HEK293 (cell line): ENCODE results near the gene MSANTD1.

Experiments used
- CTCF ChIA-PET: fragments of 350-600 bp; formaldehyde crosslinking; extraction: SDS; loops from one replicate; lab custom pipeline; 2021; ENCODE audit warnings: antibody characterized with exemption; lab: Yijun Ruan, JAX
- POLR2A ChIA-PET: fragments of 300-600 bp; formaldehyde crosslinking; extraction: SDS; loops from one replicate; lab custom pipeline; 2020; ENCODE audit warnings: antibody characterized with exemption, inconsistent platforms; lab: Yijun Ruan, JAX
- H3K27ac ChIP-seq: fragments of 200-500 bp; sonication (Bioruptor generic); 2 replicates; pipeline ENCODE4 v1.5.1; 2014; ENCODE audit warnings: low read depth, low read length, control low read depth, inconsistent platforms; ENCODE audit errors: extremely low read depth
- H3K36me3 ChIP-seq, 2 experiments: fragments of 200-500 bp in 1 of 2; sonication (Bioruptor generic) in 1 of 2; 1 replicate in 1 of 2; 2 replicates in 1 of 2; pipeline ENCODE4 v1.5.1; 2014 to 2017; ENCODE audit warnings: inconsistent platforms in 2 of 2, low read length in 2 of 2; ENCODE audit not compliant: control insufficient read depth in 2 of 2, insufficient read depth in 1 of 2
- H3K4me1 ChIP-seq: fragments of 200-500 bp; sonication (Bioruptor generic); 2 replicates; pipeline ENCODE4 v1.5.1; 2014; ENCODE audit warnings: mild to moderate bottlenecking, low read length, inconsistent platforms; ENCODE audit not compliant: control insufficient read depth, insufficient read depth
- H3K4me3 ChIP-seq: 2 replicates; pipeline ENCODE4 v1.5.1; 2011; ENCODE audit warnings: low read depth, mild to moderate bottlenecking, control low read depth, low read length, moderate library complexity
- H3K9me3 ChIP-seq: fragments of 200-500 bp; sonication (Bioruptor generic); 2 replicates; pipeline ENCODE4 v1.5.1; 2014; ENCODE audit warnings: low read depth, low read length, inconsistent platforms; ENCODE audit not compliant: control insufficient read depth, insufficient read depth
- KLF8 ChIP-seq: fragments of 450-650 bp; formaldehyde crosslinking; IDR thresholded peaks from 2 replicates; pipeline ENCODE4 v1.5.1; 2016; ENCODE audit warnings: missing biosample characterization, missing genetic modification characterization
- SP3 ChIP-seq: fragments of 450-650 bp; formaldehyde crosslinking; IDR thresholded peaks from 2 replicates; pipeline ENCODE4 v1.5.1; 2016; ENCODE audit warnings: missing biosample characterization, missing genetic modification characterization
- ZBTB17 ChIP-seq: fragments of 450-650 bp; formaldehyde crosslinking; IDR thresholded peaks from 2 replicates; pipeline ENCODE4 v1.5.1; 2016; ENCODE audit warnings: missing biosample characterization, missing genetic modification characterization
- ZBTB21 ChIP-seq: fragments of 450-650 bp; formaldehyde crosslinking; IDR thresholded peaks from 2 replicates; pipeline ENCODE4 v1.5.1; 2017; ENCODE audit warnings: missing biosample characterization, missing genetic modification characterization
- ZBTB7A ChIP-seq: fragments of 450-650 bp; formaldehyde crosslinking; IDR thresholded peaks from 2 replicates; pipeline ENCODE4 v1.5.1; 2016; ENCODE audit warnings: low read depth, missing biosample characterization, missing genetic modification characterization
- ZEB2 ChIP-seq: fragments of 450-650 bp; formaldehyde crosslinking; IDR thresholded peaks from 2 replicates; pipeline ENCODE4 v1.5.1; 2016; ENCODE audit warnings: missing biosample characterization, missing genetic modification characterization
- ZNF292 ChIP-seq: fragments of 450-650 bp; formaldehyde crosslinking; IDR thresholded peaks from 2 replicates; pipeline ENCODE4 v1.5.1; 2016; ENCODE audit warnings: low read depth, missing biosample characterization, missing genetic modification characterization, borderline replicate concordance
- ZNF544 ChIP-seq: fragments of 450-650 bp; formaldehyde crosslinking; IDR thresholded peaks from 2 replicates; pipeline ENCODE4 v1.5.0; 2017; ENCODE audit warnings: missing biosample characterization, missing genetic modification characterization
- ZNF580 ChIP-seq: fragments of 450-650 bp; formaldehyde crosslinking; IDR thresholded peaks from 2 replicates; pipeline ENCODE4 v1.5.1; 2016; ENCODE audit warnings: missing biosample characterization, missing genetic modification characterization
- ZNF658 ChIP-seq: fragments of 450-650 bp; formaldehyde crosslinking; IDR thresholded peaks from 2 replicates; pipeline ENCODE4; 2016; ENCODE audit warnings: missing biosample characterization, missing genetic modification characterization
- ZXDB ChIP-seq: fragments of 450-650 bp; formaldehyde crosslinking; IDR thresholded peaks from 2 replicates; pipeline ENCODE4 v1.5.1; 2016; ENCODE audit warnings: missing biosample characterization, missing genetic modification characterization
- TF ChIP-seq, protein P1 (sequence below): sonication (generic); formaldehyde crosslinking; IDR thresholded peaks from 2 replicates; pipeline ENCODE4 v1.8.1; 2022; ENCODE audit warnings: mild to moderate bottlenecking, moderate library complexity, missing genetic modification reagents
- TF ChIP-seq, protein P2 (sequence below): fragments of 450-650 bp; formaldehyde crosslinking; IDR thresholded peaks from 2 replicates; pipeline ENCODE4 v1.5.1; 2016; ENCODE audit warnings: missing biosample characterization, missing genetic modification characterization

The MSANTD1 gene

DNA sequence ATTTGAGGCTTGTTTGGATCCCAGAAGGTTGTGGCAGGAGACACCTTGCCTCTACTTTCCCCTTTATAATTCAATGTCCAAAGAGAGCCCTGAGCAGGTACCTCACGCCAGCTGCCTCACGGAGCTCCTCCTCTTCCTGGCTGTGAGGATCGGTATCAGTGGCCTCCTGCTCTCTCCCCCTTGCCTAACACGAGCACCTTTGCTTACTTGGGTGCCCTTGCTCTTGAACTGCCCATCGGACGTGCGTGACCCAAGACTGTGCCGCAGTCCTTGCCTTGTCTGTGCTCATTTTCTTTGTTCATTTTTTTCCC is 27.8 kb upstream of the MSANTD1 start (continued):
- TF ChIP-seq, protein P1, sequence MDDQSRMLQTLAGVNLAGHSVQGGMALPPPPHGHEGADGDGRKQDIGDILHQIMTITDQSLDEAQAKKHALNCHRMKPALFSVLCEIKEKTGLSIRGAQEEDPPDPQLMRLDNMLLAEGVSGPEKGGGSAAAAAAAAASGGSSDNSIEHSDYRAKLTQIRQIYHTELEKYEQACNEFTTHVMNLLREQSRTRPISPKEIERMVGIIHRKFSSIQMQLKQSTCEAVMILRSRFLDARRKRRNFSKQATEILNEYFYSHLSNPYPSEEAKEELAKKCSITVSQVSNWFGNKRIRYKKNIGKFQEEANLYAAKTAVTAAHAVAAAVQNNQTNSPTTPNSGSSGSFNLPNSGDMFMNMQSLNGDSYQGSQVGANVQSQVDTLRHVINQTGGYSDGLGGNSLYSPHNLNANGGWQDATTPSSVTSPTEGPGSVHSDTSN (CRISPR knock-in tag) = no peak

- peaks cover 0 to 98% of the 10 kb centered on the region in 2 experiments; a peak in 1 of 3 replicates for H3K36me3 ChIP-seq
- POLR2A ChIA-PET = no interaction called here
- CTCF ChIA-PET = no interaction called here
Observed at GRCh38 chr4:3221996-3222395, 27.0 kb upstream of the MSANTD1 start.

GRCh38 chr4:3223346-3223745 is 25.6 kb upstream of the MSANTD1 start:
- CTCF ChIA-PET = no interaction called here
- H3K4me3 ChIP-seq = no peak overlapping the region
- no peaks in the 10 kb centered on the region for H3K4me1 ChIP-seq
- no peak for TF ChIP-seq ZNF580
- TF ChIP-seq KLF8 (tag by site-specific recombination) = no peak
- no peak overlapping the region for H3K27ac ChIP-seq
- POLR2A ChIA-PET = no interaction called here
- no peaks in the 10 kb centered on the region for H3K9me3 ChIP-seq
- H3K36me3 ChIP-seq = peaks cover 0 to 94% of the 10 kb centered on the region in 2 experiments; a peak in 1 of 3 replicates

More at GRCh38 chr4:3221996-3222395, 27.0 kb upstream of the MSANTD1 start:
- Histone ChIP-seq H3K27ac (no peak overlapping the region), H3K4me3 (no peak overlapping the region), H3K4me1 (no peaks in the 10 kb centered on the region), H3K9me3 (no peaks in the 10 kb centered on the region)
- TF ChIP-seq ZBTB21 (tag by site-specific recombination) = no peak
- no peak for TF ChIP-seq SP3 (tag by site-specific recombination)
- no peak for TF ChIP-seq ZNF658 (tag by site-specific recombination)
- no peak for TF ChIP-seq ZBTB17 (tag by site-specific recombination)
- no peak for TF ChIP-seq ZNF544
- TF ChIP-seq ZXDB (tag by site-specific recombination) = no peak
- TF ChIP-seq ZEB2 = no peak
- TF ChIP-seq, all 188 proteins: peak for 0

GRCh38 chr4:3223956-3224748 is 24.8 kb upstream of the MSANTD1 start:
- peaks cover 4 to 95% of the 10 kb centered on the region in 2 experiments; a peak in 2 of 3 replicates for H3K36me3 ChIP-seq
- no peak overlapping the region for H3K4me3 ChIP-seq
- ChIA-PET CTCF (no interaction called here), POLR2A (no interaction called here)
- no peaks in the 10 kb centered on the region for H3K9me3 ChIP-seq
- no peaks in the 10 kb centered on the region for H3K4me1 ChIP-seq
- no peak overlapping the region for H3K27ac ChIP-seq
- TF ChIP-seq ZBTB7A (tag by site-specific recombination) (no peak), ZNF292 (tag by site-specific recombination) (no peak)
- TF ChIP-seq, protein P2, sequence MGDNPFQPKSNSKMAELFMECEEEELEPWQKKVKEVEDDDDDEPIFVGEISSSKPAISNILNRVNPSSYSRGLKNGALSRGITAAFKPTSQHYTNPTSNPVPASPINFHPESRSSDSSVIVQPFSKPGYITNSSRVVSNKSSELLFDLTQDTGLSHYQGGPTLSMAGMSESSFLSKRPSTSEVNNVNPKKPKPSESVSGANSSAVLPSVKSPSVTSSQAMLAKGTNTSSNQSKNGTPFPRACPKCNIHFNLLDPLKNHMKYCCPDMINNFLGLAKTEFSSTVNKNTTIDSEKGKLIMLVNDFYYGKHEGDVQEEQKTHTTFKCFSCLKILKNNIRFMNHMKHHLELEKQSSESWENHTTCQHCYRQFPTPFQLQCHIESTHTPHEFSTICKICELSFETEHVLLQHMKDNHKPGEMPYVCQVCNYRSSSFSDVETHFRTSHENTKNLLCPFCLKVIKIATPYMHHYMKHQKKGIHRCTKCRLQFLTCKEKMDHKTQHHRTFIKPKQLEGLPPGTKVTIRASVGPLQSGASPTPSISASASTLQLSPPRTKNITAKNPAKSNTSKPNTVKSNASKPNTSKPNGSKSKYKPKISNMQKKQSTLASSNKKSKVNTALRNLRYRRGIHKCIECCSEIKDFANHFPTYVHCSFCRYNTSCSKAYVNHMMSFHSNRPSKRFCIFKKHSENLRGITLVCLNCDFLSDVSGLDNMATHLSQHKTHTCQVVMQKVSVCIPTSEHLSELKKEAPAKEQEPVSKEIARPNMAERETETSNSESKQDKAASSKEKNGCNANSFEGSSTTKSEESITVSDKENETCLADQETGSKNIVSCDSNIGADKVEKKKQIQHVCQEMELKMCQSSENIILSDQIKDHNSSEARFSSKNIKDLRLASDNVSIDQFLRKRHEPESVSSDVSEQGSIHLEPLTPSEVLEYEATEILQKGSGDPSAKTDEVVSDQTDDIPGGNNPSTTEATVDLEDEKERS (tag by site-specific recombination) = no peak
